HepG2 (cell line): ENCODE measurements around the gene MAN1C1. TPM values are rescaled to one million over a fixed set of nuclear protein-coding genes. Genes with fewer than 3 reads are reported as not detected.

Experiments used
- ATAC-seq: fragments of 200-7000 bp; cut with Tn5 transposase; 3 replicates; pipeline ENCODE4 v1.9.1; 2020; ENCODE audit warnings: mild to moderate bottlenecking, moderate library complexity
- BruUV-seq: library from RNA; stranded (reverse); fragments of 400-500 nt; replicated peaks from 2 replicates; lab custom pipeline; 2021; lab: Mats Ljungman, UMichigan
- CTCF ChIA-PET: fragments of 300-600 bp; formaldehyde crosslinking; extraction: SDS; loops from one replicate; lab custom pipeline; 2021; ENCODE audit warnings: low total read pairs, inconsistent platforms, low intra/inter-chr PET ratio; lab: Yijun Ruan, JAX
- POLR2A ChIA-PET: fragments of 350-600 bp; sonication (Branson Sonifier 250); formaldehyde crosslinking; loops from one replicate; lab custom pipeline; 2020; ENCODE audit warnings: antibody characterized with exemption, inconsistent platforms; lab: Yijun Ruan, JAX
- DNase-seq: peaks from one replicate; pipeline ENCODE4 v3.0.0-alpha.2; 2015; ENCODE audit warnings: low spot score
- FAIRE-seq: peaks from 3 replicates; lab custom pipeline; 2011; peaks lifted over from hg19 to GRCh38; lab: Jason Lieb, UNC
- H2AFZ ChIP-seq: one replicate; pipeline ENCODE4 v1.6.1; 2011; ENCODE audit warnings: low read length, inconsistent platforms
- H3K27ac ChIP-seq: fragments of 300-600 bp; 3 replicates; pipeline ENCODE4 v1.8.0; 2011; ENCODE audit warnings: mixed run types, mild to moderate bottlenecking, mixed read lengths, low read length, inconsistent platforms; ENCODE audit not compliant: insufficient read depth; ENCODE audit errors: extremely low read length
- H3K27me3 ChIP-seq, 2 experiments: fragments of 200-600 bp in 1 of 2; 2 replicates in 1 of 2; 3 replicates in 1 of 2; pipeline versions ENCODE4 v1.6.0 to v1.8.0; 2011; ENCODE audit warnings: low read length in 2 of 2, mild to moderate bottlenecking in 2 of 2, moderate library complexity in 2 of 2, inconsistent platforms in 1 of 2; ENCODE audit not compliant: insufficient read depth in 2 of 2, control insufficient read depth in 1 of 2
- H3K36me3 ChIP-seq, 2 experiments: fragments of 200-600 bp in 1 of 2; replicated peaks in 1 of 2; 2 replicates in 1 of 2; 3 replicates in 1 of 2; pipeline versions ENCODE4 v1.5.1 to v1.8.0; 2011; ENCODE audit warnings: low read length in 2 of 2, inconsistent platforms in 1 of 2; ENCODE audit not compliant: insufficient read depth in 2 of 2, control insufficient read depth in 1 of 2
- H3K4me1 ChIP-seq: 2 replicates; pipeline ENCODE4 v1.5.1; 2012; ENCODE audit warnings: low read length, inconsistent platforms; ENCODE audit not compliant: insufficient read depth
- H3K4me2 ChIP-seq: 2 replicates; pipeline ENCODE4 v1.6.0; 2011; ENCODE audit warnings: low read depth, low read length, inconsistent platforms
- H3K4me3 ChIP-seq, 3 experiments: fragments of 200-600 bp in 1 of 3; sonication (generic), shearing (Covaris generic) in 1 of 3; replicated peaks in 1 of 3; 2 replicates each; pipeline ENCODE4 v1.5.1; 2011 to 2016; ENCODE audit warnings: low read length in 3 of 3, inconsistent platforms in 2 of 3, low read depth in 2 of 3, mild to moderate bottlenecking in 2 of 3, control low read depth in 1 of 3, mixed read lengths in 1 of 3; ENCODE audit not compliant: insufficient read depth in 1 of 3
- H3K79me2 ChIP-seq: one replicate; pipeline ENCODE4 v1.6.1; 2011; ENCODE audit warnings: low read length, inconsistent platforms; ENCODE audit not compliant: insufficient read depth
- H3K9ac ChIP-seq: 2 replicates; pipeline ENCODE4 v1.6.0; 2011; ENCODE audit warnings: mild to moderate bottlenecking, low read depth, low read length, inconsistent platforms; ENCODE audit not compliant: insufficient read depth
- H3K9me3 ChIP-seq: 2 replicates; pipeline ENCODE4 v1.5.1; 2012; ENCODE audit warnings: mild to moderate bottlenecking, low read length
- H4K20me1 ChIP-seq: 2 replicates; pipeline ENCODE4 v1.6.0; 2011; ENCODE audit warnings: inconsistent platforms, mild to moderate bottlenecking, low read length, moderate library complexity; ENCODE audit not compliant: insufficient read depth
- BRD4 ChIP-seq: sonication (generic); formaldehyde crosslinking; IDR thresholded peaks from 2 replicates; pipeline ENCODE4 v1.4.0; 2020; ENCODE audit warnings: missing genetic modification reagents
- CCAR2 ChIP-seq: fragments of 200-400 bp; formaldehyde crosslinking; optimal IDR thresholded peaks from 2 replicates; pipeline ENCODE3; 2018; ENCODE audit warnings: low read depth, mild to moderate bottlenecking, low read length, moderate library complexity
- CREM ChIP-seq, 2 experiments: sonication (generic) in 1 of 2; formaldehyde crosslinking in 1 of 2; IDR thresholded peaks; 2 replicates each; pipeline versions ENCODE4 v1.4.0 to v1.6.1; 2016 to 2020; ENCODE audit warnings: antibody characterized with exemption in 1 of 2, mild to moderate bottlenecking in 1 of 2, missing genetic modification reagents in 1 of 2
- HDAC2 ChIP-seq: sonication (generic); formaldehyde crosslinking; IDR thresholded peaks from 2 replicates; pipeline ENCODE4 v1.4.0; 2020; ENCODE audit warnings: missing genetic modification reagents
- MED13 ChIP-seq: sonication (generic); formaldehyde crosslinking; IDR thresholded peaks from 2 replicates; pipeline ENCODE4 v1.5.0; 2020; ENCODE audit warnings: missing genetic modification reagents
- NCOR1 ChIP-seq: fragments of 200-600 bp; sonication (generic); IDR thresholded peaks from 2 replicates; pipeline ENCODE4 v1.7.0; 2017; ENCODE audit warnings: antibody characterized with exemption, low read length, borderline replicate concordance
- SETDB1 ChIP-seq: sonication (generic); formaldehyde crosslinking; IDR thresholded peaks from 2 replicates; pipeline ENCODE4 v1.5.1; 2020; ENCODE audit warnings: missing genetic modification reagents, mild to moderate bottlenecking, borderline replicate concordance
- U2AF1 ChIP-seq: fragments of 200-400 bp; formaldehyde crosslinking; optimal IDR thresholded peaks from 2 replicates; pipeline ENCODE3; 2017; ENCODE audit warnings: mild to moderate bottlenecking, low read depth, low read length
- YEATS2 ChIP-seq: sonication (generic); formaldehyde crosslinking; IDR thresholded peaks from 2 replicates; pipeline ENCODE4 v1.4.0; 2020; ENCODE audit warnings: missing genetic modification reagents, borderline replicate concordance
- ZBTB10 ChIP-seq: sonication (generic); formaldehyde crosslinking; IDR thresholded peaks from 2 replicates; pipeline ENCODE4 v1.4.0; 2020; ENCODE audit warnings: missing genetic modification reagents, borderline replicate concordance
- ZEB1 ChIP-seq: IDR thresholded peaks from 2 replicates; pipeline ENCODE4 v1.6.1; 2012; ENCODE audit warnings: mild to moderate bottlenecking, low read depth, inconsistent platforms; ENCODE audit not compliant: insufficient replicate concordance
- ZNF260 ChIP-seq: sonication (generic); formaldehyde crosslinking; IDR thresholded peaks from 2 replicates; pipeline ENCODE4 v1.4.0; 2020; ENCODE audit warnings: missing genetic modification reagents, low read depth, mild to moderate bottlenecking, borderline replicate concordance
- ZNF556 ChIP-seq: sonication (generic); formaldehyde crosslinking; IDR thresholded peaks from 2 replicates; pipeline ENCODE4 v1.4.0; 2020; ENCODE audit warnings: mild to moderate bottlenecking, missing genetic modification reagents, borderline replicate concordance
- ZNF557 ChIP-seq: sonication (generic); formaldehyde crosslinking; IDR thresholded peaks from 2 replicates; pipeline ENCODE4 v1.4.0; 2020; ENCODE audit warnings: missing genetic modification reagents
- ZNF562 ChIP-seq: sonication (generic); formaldehyde crosslinking; IDR thresholded peaks from 2 replicates; pipeline ENCODE4 v1.8.0; 2022; ENCODE audit warnings: missing genetic modification reagents, borderline replicate concordance
- WGBS: methylation state at CpG from one replicate; pipeline ENCODE4 v1.1.6; 2017; ENCODE audit warnings: low lambda C conversion rate; 5-methylcytosine and 5-hydroxymethylcytosine counted together
- in situ Hi-C: cut with HindIII; loops from 2 replicates; pipeline ENCODE4 v1.10.0; 2017; ENCODE audit warnings: low pct_unique_long_range_greater_than_20kb; ENCODE audit not compliant: extremely low pct_ligation_motif_present
- intact Hi-C: fragments of 100-400 bp; cut with micrococcal nuclease; formaldehyde crosslinking; loops from one replicate; pipeline ENCODE4 v1.10.0; 2022; ENCODE audit not compliant: unreplicated experiment
- polyA plus RNA-seq, 8 experiments: library from polyadenylated mRNA; depleted of rRNA in 3 of 8; stranded (reverse) in 7 of 8; unstranded in 1 of 8; fragments of >200 nt; fragmentation: Illumina TruSeq in 4 of 8; extraction: Trizol in 4 of 8; gene quantifications; 2 replicates each; pipeline versions ENCODE4 v1.2.1 to v1.2.3, GENCODE V29; 2011 to 2016; ENCODE audit warnings: low read depth in 4 of 8, missing spikeins in 1 of 8, mixed read lengths in 1 of 8; ENCODE audit not compliant: insufficient read depth in 1 of 8
- total RNA-seq, 5 experiments: library from RNA; depleted of rRNA; stranded (reverse); fragments of >200 nt; fragmentation: Illumina TruSeq; extraction: Trizol; gene quantifications; 2 replicates each; pipeline ENCODE4 v1.2.3, GENCODE V29; 2016; ENCODE audit warnings: low read depth in 1 of 5
- TF ChIP-seq, protein P1 (sequence below): sonication (generic); formaldehyde crosslinking; IDR thresholded peaks from 2 replicates; pipeline ENCODE4 v1.5.0; 2020; ENCODE audit warnings: mild to moderate bottlenecking, missing genetic modification reagents, borderline replicate concordance
- TF ChIP-seq, protein P2 (sequence below): sonication (generic); formaldehyde crosslinking; IDR thresholded peaks from 2 replicates; pipeline ENCODE4 v1.8.0; 2022; ENCODE audit warnings: mild to moderate bottlenecking, missing genetic modification reagents

Gene MAN1C1
- total and polyA plus RNA-seq, 2 of the 13 experiments (the other 11 are each of a cell fraction or from before 2014, with no cell fraction given) = 0.18 to 0.49 TPM

DNA sequence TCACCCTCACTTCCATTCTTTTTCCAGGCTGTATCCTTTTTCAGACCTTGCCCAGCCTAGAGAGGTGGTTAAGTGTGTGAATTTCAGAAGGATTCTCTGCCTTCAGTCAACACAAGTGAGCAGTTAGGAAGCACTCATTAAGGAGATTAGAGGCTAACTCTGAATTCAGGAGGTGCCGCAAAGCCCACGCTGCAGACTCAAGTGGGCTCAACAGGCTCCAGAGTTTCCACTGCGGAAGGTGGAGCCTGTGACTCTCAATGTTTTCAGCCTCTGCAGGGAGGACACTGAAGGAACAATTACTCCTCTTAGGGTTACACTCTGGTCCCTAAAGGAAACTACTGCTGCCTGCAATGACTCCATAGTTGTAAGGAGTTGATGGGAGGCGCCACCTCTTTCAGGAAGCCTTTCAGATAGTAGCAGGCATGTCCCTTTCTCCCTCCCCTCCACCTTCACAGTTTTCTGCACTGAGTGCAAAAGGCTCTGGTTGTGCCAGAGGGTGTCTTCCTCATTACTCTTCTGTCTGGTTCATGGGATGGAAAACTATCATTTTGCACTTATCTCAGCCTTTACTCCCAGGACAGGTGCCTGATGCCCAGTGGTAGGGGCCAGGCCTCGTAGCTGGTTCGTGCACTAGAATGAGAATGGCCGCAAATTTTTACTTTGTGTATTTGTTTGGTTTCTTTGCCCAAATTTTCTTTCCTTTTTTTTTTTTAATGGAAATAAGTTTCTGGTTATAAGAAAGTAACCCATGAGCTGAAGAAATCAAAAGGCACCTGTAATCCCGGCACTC lies 128.2 kb downstream of the MAN1C1 start:
- no peak overlapping the region for H3K4me2 ChIP-seq
- peaks cover 14 to 55% of the 10 kb centered on the region in 2 experiments for H3K27me3 ChIP-seq
- intact Hi-C loops = no loop called here
- no peak overlapping the region for H3K9ac ChIP-seq
- no peak for FAIRE-seq
- ChIA-PET CTCF (no interaction called here), POLR2A (no interaction called here)
- H3K4me1 ChIP-seq = no peaks in the 10 kb centered on the region
- no peaks in the 10 kb centered on the region for H3K9me3 ChIP-seq
- 65% methylated on average over 8 of the region's 8 CpGs for WGBS
- no peak for TF ChIP-seq ZEB1
- TF ChIP-seq MED13 = no peak
- TF ChIP-seq, protein P1, sequence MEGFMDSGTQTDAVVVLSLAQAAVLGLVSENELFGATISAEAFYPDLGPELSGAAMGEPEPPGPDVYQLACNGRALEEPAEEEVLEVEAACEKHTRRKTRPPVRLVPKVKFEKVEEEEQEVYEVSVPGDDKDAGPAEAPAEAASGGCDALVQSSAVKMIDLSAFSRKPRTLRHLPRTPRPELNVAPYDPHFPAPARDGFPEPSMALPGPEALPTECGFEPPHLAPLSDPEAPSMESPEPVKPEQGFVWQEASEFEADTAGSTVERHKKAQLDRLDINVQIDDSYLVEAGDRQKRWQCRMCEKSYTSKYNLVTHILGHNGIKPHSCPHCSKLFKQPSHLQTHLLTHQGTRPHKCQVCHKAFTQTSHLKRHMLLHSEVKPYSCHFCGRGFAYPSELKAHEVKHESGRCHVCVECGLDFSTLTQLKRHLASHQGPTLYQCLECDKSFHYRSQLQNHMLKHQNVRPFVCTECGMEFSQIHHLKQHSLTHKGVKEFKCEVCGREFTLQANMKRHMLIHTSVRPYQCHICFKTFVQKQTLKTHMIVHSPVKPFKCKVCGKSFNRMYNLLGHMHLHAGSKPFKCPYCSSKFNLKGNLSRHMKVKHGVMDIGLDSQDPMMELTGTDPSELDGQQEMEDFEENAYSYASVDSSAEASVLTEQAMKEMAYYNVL (CRISPR knock-in tag) = no peak
- TF ChIP-seq SETDB1 (CRISPR knock-in tag) = no peak
- TF ChIP-seq BRD4 (CRISPR knock-in tag) = no peak
- no peak for TF ChIP-seq ZNF260 (CRISPR knock-in tag)
- TF ChIP-seq ZNF562 (CRISPR knock-in tag) = no peak
- TF ChIP-seq CCAR2 = no peak
- TF ChIP-seq HDAC2 (CRISPR knock-in tag) = no peak
- TF ChIP-seq ZNF556 = no peak
- no peak for TF ChIP-seq U2AF1
- no peak for TF ChIP-seq CREM (IDR thresholded peaks at IDR 0.05)
- TF ChIP-seq CREM (CRISPR knock-in tag; IDR thresholded peaks at IDR 0.05) = no peak
- no peak for TF ChIP-seq ZBTB10 (CRISPR knock-in tag)
- no peak for TF ChIP-seq NCOR1
- TF ChIP-seq ZNF557 = no peak
- TF ChIP-seq YEATS2 (CRISPR knock-in tag) = no peak
- TF ChIP-seq, protein P2, sequence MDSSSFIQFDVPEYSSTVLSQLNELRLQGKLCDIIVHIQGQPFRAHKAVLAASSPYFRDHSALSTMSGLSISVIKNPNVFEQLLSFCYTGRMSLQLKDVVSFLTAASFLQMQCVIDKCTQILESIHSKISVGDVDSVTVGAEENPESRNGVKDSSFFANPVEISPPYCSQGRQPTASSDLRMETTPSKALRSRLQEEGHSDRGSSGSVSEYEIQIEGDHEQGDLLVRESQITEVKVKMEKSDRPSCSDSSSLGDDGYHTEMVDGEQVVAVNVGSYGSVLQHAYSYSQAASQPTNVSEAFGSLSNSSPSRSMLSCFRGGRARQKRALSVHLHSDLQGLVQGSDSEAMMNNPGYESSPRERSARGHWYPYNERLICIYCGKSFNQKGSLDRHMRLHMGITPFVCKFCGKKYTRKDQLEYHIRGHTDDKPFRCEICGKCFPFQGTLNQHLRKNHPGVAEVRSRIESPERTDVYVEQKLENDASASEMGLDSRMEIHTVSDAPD (CRISPR knock-in tag) = no peak
- H3K36me3 ChIP-seq = no peaks in the 10 kb centered on the region
- no peak overlapping the region for H3K4me3 ChIP-seq
- ATAC-seq = no peak
- BruUV-seq = no TSS peak
- H4K20me1 ChIP-seq = no peaks in the 10 kb centered on the region
- no peaks in the 10 kb centered on the region for H3K79me2 ChIP-seq
- DNase-seq = no peak
- H2AFZ ChIP-seq = no peak overlapping the region
- in situ Hi-C loops = no loop called here
- H3K27ac ChIP-seq = no peak overlapping the region
